DND-41 (cell line): ENCODE measurements around the gene MET.

Source experiments
- ATAC-seq: fragments of 200-7000 bp; cut with Tn5 transposase; 3 replicates; pipeline ENCODE4 v1.9.1; 2021; ENCODE audit warnings: low read depth; ENCODE audit not compliant: insufficient read depth
- DNase-seq: peaks from one replicate; pipeline ENCODE4 v3.0.0-alpha.2; 2020
- H2AFZ ChIP-seq: 2 replicates; pipeline ENCODE4 v1.6.0; 2012; ENCODE audit warnings: low read depth, low read length
- H3K27ac ChIP-seq: 2 replicates; pipeline ENCODE4 v1.5.1; 2012; ENCODE audit warnings: low read length, inconsistent platforms
- H3K27me3 ChIP-seq: fragments of 200-600 bp; sonication (generic); 2 replicates; pipeline ENCODE4 v1.6.0; 2012; ENCODE audit warnings: low read length, mild to moderate bottlenecking, inconsistent platforms; ENCODE audit not compliant: insufficient read depth, poor library complexity
- H3K36me3 ChIP-seq: 2 replicates; pipeline ENCODE4 v1.5.1; 2012; ENCODE audit warnings: low read length, inconsistent platforms; ENCODE audit not compliant: insufficient read depth
- H3K4me1 ChIP-seq: 2 replicates; pipeline ENCODE4 v1.5.1; 2012; ENCODE audit warnings: mild to moderate bottlenecking, low read length; ENCODE audit not compliant: insufficient read depth
- H3K4me2 ChIP-seq: 2 replicates; pipeline ENCODE4 v1.6.0; 2012; ENCODE audit warnings: mild to moderate bottlenecking, moderate library complexity, low read length, inconsistent platforms; ENCODE audit not compliant: insufficient read depth
- H3K4me3 ChIP-seq, 2 experiments: fragments of 200-600 bp in 1 of 2; shearing (Covaris generic) in 1 of 2; 2 replicates each; pipeline ENCODE4 v1.5.1; 2012 to 2016; ENCODE audit warnings: inconsistent platforms in 2 of 2, low read length in 2 of 2, mild to moderate bottlenecking in 2 of 2, low read depth in 1 of 2, moderate library complexity in 1 of 2
- H3K79me2 ChIP-seq: 2 replicates; pipeline ENCODE4 v1.6.0; 2012; ENCODE audit warnings: low read length, inconsistent platforms; ENCODE audit not compliant: insufficient read depth
- H3K9ac ChIP-seq: 2 replicates; pipeline ENCODE4 v1.6.0; 2012; ENCODE audit warnings: low read depth, mild to moderate bottlenecking, inconsistent platforms, low read length, moderate library complexity
- H3K9me3 ChIP-seq: 2 replicates; pipeline ENCODE4 v1.5.1; 2012; ENCODE audit warnings: low read length, moderate library complexity, mild to moderate bottlenecking, inconsistent platforms; ENCODE audit not compliant: insufficient read depth, severe bottlenecking
- H4K20me1 ChIP-seq: 2 replicates; pipeline ENCODE4 v1.6.0; 2012; ENCODE audit warnings: low read length; ENCODE audit not compliant: insufficient read depth
- CTCF ChIP-seq: IDR thresholded peaks from 2 replicates; pipeline ENCODE4 v1.5.1; 2012; ENCODE audit warnings: borderline replicate concordance, low read length, moderate library complexity, mild to moderate bottlenecking; ENCODE audit not compliant: poor library complexity, severe bottlenecking; ENCODE audit errors: extremely low read depth
- EZH2 ChIP-seq: IDR thresholded peaks from 3 replicates; pipeline ENCODE4 v1.6.1; 2012; ENCODE audit warnings: borderline replicate concordance, low read depth, mild to moderate bottlenecking, moderate library complexity, low read length, inconsistent platforms; ENCODE audit not compliant: severe bottlenecking

Gene MET

GRCh38 chr7:116671111-116671510 lies 885 bp upstream of the MET start:
- Histone ChIP-seq H3K79me2 (no peaks in the 10 kb centered on the region), H4K20me1 (no peaks in the 10 kb centered on the region), H3K4me1 (no peaks in the 10 kb centered on the region), H3K36me3 (no peaks in the 10 kb centered on the region), H3K27me3 (peaks cover 10% of the 10 kb centered on the region), H3K4me2 (no peak overlapping the region), H3K27ac (no peak overlapping the region), H2AFZ (no peak overlapping the region), H3K4me3 (no peak overlapping the region), H3K9ac (no peak overlapping the region), H3K9me3 (no peaks in the 10 kb centered on the region)
- DNase-seq (no peak), ATAC-seq (no peak)
- TF ChIP-seq EZH2 (no peak), CTCF (no peak)

GRCh38 chr7:116672596-116673456 lies 830 bp downstream of the MET start:
- H3K4me1 ChIP-seq, result no peaks in the 10 kb centered on the region
- TF ChIP-seq EZH2, result no peak
- no peak for TF ChIP-seq CTCF
- no peak for DNase-seq
- H2AFZ ChIP-seq, result no peak overlapping the region
- no peaks in the 10 kb centered on the region for H3K36me3 ChIP-seq
- H3K4me3 ChIP-seq, result no peak overlapping the region
- no peak for ATAC-seq
- no peaks in the 10 kb centered on the region for H3K9me3 ChIP-seq
- H3K27me3 ChIP-seq, result peaks cover 5% of the 10 kb centered on the region
- no peaks in the 10 kb centered on the region for H3K79me2 ChIP-seq
- no peak overlapping the region for H3K9ac ChIP-seq
- no peak overlapping the region for H3K4me2 ChIP-seq
- H4K20me1 ChIP-seq, result no peaks in the 10 kb centered on the region
- no peak overlapping the region for H3K27ac ChIP-seq

- Histone ChIP-seq H3K79me2 (no peaks in the 10 kb centered on the region), H3K27me3 (peaks cover 5% of the 10 kb centered on the region), H3K4me3 (no peak overlapping the region), H3K4me1 (no peaks in the 10 kb centered on the region), H3K4me2 (no peak overlapping the region), H2AFZ (no peak overlapping the region), H4K20me1 (no peaks in the 10 kb centered on the region), H3K9me3 (no peaks in the 10 kb centered on the region), H3K36me3 (no peaks in the 10 kb centered on the region), H3K9ac (no peak overlapping the region), H3K27ac (no peak overlapping the region)
- ATAC-seq (no peak), DNase-seq (no peak)
- TF ChIP-seq EZH2 (no peak), CTCF (no peak)
Observed at GRCh38 chr7:116673457-116673865, 1.5 kb downstream of the MET start.
